ENCODE data around the gene MAPK7.

Gene MAPK7

DNA sequence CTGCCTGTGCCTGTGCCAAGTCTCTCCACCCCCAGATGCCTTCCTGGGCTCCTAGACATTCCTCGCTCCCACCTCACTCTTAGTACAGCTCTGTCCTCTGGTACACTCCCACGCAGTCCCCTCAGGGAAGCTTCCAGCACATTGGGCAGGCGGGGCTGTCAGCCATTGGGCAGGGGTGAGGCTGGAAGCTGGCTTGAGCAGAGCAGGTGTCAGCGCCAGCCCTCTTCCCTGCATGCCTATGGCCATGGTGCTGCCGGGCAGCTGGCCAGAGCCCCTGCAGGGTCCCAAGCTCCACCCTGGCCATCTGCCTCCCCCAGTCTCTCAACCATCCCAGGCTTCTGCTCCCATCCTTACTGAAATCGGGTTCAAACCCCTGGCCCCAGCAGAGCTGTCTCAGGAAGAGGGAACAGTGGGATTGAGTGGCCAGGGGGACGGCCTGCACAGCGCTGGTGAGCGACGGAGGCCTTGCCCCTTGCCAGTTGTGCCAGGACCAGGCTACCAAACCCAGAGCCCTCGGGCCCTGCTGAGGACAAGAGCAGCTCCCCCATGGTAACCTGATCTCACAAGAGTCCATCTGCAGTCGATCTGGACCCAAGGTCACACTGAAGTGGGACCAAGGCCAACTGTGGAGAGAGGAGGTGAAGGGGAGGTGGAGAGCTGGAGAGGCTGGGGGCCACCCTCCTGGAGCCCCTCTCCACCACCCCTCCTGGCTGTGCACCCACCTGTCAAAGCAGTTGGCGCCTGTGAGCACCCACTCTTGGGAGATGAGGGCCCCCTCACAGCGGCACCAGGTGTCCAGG is 13.4 kb upstream of the MAPK7 start:
- peak; percentile 75 for DNase-seq

DNA sequence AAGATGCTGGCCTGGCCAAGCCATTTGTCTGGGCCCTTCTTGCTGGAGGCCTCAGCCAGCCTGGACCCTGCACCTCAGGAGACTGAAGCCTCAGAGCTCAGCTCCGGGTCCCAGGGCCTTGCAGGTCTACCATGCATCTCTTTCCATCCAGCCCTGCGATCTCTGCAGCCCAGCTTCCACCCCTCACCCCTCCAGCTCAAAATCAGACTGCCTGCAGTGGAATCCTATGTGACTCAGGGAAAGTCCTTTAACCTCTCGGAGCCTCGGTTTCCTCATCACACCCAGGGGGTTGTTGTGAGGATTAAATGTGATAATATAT is 12.8 kb upstream of the MAPK7 start:
- DNase-seq, result no peak

DNA sequence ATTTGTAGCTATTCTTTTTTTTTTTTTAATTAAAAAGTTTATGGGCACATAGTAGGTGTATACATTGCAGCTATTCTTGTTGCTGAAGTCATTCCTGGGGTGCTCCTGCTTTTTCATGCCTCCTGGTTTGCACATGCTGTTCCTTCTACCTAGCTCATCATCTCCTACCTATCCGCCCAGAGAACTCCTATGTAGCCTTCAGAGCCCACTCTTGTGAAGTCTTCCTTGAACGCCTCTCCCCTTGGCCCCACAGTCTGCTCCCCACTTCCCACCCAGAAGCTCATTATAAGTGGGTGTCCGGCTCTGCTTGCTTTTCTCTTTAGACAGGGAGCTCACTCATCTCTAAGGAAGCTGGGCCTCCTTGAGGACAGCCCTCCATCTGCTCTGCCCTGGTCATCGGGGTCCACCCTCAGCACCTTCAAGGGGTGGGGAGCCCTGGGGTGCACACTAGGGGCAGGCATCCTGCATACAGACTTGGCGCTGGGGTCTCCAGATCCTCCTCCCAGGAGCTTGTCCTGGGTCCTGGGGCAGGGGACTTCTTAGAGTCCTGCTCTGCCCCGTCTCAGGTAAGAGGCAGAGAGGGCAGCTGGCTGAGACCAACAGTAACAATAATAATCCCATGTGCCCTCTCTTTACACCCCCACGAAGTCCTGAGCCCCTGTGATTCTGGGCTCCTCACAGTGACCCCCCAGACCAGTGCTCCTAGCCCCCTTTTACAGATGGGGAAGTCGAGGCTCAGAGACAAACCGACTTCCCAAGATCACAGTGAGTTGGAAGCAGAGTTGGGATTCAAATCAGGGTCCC is 12.3 kb upstream of the MAPK7 start:
- DNase-seq, result no peak

DNA sequence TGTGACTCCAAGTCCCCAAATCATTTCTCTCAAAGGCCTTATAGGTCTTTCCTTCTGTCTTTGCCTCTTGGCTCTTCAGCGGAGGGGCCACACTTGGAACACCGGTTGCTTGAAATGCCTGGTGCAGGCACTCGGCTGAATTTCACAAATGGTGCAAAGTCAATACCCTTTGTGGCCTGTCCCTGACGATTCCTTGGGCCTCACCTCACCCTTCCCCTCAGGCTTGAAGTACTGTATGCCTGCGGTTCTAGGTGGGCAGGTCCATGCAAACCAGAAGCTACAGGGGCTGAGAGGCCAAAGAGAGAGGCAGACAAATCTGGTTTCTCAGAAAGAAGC is 11.7 kb upstream of the MAPK7 start:
- no peak for DNase-seq

DNA sequence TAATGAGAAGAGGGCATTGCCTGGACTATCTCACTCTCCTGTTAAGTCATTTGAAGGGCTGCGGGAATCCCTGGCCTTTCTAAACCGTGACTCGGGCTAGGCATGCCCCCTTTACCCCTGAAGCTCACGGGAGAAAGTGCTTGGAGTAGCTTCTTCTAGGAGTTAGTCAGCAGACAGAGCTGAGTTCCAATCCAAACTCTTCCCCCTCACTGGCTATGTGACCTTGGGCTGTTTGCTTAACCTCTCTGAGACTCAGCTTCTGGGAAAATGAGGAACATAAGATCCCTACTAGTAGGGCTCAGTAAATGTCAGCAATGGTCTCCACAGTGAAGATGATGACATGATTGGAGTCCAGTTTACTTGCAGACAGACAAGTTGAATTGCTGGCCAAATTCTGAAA is 10.1 kb upstream of the MAPK7 start:
- no peak for DNase-seq

DNA sequence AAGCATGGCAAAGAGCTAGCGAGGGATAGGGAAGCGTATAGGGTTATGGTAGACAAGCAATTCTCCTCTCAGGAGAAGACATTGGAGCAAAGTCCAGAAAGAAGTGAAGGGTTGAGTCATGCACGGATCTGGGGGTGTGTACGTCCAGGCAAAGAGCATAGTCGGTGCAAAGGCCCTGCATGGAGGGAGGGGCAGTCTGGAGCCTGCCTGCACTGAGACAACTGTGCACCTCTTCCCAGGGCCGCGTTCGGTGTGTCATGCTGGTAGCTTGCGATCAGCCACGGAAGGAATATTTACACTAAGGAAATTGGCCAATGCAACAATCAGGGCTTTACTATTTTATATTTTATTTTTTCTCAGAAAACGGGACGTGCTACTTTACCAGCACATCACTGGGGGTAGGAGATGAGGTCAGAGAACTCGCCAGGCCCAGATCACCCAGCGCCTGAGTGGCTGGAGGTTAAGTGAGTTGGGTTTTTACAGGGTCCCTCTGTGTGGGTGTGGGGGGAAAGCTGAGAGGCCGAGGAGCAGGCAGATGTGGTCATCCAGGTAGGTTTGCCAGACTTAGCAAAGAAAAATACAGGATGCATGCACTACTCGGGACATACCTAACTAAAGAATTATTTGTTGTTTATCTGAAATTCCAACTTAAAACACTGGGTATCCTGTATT is 9.1 kb upstream of the MAPK7 start:
- no peak for DNase-seq

DNA sequence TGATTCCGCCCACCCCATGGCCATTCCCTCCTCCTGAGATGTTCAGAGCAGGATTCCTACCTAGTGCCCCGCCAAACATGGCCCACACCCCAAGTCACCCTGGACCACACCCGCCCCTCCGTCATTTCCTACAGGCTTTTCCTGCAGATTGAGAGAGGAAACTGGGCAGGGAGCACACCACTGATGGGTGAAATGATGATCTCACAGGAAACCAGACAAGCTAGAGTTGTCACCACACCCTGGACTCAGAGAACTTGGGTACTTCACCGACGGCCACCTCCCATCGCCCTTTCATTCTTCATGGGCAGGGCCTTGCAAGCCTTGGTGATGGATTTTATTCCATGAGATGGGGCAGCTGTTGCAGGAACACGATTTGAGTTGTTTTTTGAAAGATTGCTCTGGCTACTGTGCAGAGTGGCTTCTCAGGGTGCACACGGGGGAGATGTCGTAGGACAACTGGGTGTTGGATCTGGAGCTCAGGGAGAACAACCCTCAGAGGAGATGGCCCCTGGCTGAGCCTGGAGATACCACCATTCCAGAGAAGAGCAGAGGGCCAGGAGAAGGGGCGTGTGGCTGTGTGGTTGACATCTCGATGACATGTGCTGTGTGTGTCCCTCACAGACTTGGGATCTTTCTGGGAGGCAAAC is 8.3 kb upstream of the MAPK7 start:
- no peak for DNase-seq

DNA sequence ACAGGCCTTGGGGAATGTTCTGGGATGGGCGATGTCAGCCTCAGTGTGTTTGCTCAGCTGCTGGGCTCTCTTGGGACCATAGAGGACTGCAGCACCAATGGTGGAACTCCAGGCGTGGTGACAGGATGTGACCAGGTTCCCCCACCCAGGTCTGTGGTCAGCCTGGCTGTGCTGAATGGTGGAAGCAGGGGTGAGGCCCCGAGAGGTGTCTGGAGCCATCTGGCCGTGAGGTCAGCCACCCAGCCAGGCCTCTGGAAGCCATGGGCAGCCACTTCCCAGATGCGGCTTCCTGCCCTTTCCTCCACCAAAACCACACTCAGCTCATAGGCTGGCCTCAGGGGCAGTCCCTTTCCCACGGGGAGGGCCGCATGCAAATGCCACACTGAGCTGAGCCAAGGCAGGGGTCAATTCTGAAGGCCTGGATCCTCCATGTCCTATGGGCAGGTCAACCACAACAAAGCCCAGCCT is 7.8 kb upstream of the MAPK7 start:
- DNase-seq, result no peak

DNA sequence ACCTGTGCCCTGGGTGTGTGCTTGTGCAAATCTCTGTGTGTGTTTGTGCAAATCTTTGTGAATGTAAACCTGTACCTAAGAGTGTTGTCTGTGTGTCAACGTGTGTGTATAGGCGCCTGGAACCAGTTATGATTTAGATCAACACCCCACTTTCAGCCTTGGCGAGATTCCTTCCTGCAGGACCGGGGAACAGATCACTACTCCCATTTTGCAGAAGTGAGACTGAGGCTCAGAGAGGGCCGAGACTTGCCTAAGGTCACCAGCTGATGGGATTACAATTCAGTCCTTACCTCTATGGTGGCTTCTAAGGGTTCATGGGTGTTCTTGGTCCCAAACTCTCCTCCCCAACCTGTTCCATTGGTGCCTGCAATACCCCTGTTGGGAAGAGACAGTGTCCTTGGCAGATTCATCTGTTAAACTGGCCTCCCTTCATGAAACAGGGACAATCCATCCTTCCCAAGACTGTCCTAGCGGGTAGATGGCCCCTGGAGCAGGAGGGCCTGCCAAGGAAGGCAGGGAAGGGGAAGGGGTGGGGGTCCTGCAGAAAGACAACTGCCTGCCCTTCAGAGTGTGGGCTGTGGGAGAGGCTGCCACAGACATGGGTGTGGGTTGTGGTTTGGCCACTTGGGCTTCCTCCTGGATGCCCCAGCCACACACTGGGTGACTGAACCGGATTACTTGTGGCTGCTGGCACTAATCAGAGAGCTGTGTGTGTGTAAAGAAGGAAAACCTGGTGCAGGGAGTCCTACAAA is 6.9 kb upstream of the MAPK7 start:
- DNase-seq, result no peak

DNA sequence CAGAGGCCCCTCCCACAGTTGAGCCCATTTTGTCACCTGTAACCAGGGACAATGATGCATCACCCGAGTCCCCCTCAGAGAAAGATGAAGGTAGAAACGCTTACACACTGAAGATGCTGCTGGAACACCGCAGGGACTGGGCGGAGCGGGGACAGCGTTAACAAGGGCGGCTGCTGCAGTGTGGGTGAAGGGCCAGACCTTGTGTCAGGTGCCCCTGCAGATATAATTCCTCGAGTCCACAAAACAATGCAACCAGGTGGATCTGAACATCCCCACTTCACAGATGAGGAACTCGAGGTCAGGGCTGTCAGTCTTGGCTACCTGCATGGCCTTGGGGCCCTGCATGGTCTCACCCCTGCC is 6.3 kb upstream of the MAPK7 start:
- no peak for DNase-seq

DNA sequence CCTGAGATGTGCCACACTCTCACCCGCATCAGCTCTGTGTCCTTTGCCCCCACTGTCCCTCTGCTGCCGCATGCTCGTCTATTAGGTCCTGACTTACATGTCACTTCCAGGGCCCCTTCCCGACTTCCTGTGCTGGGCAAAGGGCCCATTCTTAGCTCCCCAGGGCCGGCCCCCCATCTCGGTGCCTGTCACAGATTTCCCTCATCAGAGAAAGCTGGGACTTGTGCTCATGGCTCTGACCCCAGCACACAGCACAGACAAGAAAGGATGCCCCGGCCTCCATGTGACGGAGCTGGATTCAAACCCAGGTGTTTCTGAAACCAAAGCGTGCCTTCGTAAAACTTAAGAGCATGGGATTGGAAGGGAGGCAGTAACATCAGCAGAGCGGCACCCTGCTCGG is 5.9 kb upstream of the MAPK7 start:
- no peak for DNase-seq

DNA sequence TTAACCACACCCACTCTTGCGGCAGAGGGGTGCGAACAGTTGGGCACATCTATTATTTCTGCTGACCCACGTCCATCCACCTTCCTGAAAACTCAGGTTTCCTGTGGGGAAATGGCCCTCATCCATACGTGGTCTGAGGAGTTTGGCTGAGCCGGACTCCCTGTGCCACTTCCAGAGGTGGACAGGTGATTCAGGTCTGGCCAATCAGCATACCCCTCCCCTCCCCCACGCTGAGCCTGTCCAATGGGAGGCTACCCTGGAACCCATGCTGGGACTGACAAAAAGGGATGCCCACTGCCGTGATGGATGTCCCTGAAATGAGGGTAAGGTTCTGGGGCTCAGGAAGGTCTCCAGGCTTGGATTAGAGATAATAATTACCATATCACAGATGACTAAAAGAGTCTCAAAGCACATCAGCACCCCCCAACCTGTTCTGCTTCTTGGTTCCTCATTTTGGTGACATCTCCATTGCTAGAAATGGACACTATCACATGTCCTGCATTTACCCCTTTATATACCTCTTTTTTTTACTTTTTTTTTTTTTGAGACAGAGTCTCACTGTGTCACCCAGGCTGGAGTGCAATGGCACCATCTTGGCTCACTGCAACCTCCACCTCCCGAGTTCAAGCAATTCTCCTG is 5.3 kb upstream of the MAPK7 start:
- DNase-seq, result no peak

DNA sequence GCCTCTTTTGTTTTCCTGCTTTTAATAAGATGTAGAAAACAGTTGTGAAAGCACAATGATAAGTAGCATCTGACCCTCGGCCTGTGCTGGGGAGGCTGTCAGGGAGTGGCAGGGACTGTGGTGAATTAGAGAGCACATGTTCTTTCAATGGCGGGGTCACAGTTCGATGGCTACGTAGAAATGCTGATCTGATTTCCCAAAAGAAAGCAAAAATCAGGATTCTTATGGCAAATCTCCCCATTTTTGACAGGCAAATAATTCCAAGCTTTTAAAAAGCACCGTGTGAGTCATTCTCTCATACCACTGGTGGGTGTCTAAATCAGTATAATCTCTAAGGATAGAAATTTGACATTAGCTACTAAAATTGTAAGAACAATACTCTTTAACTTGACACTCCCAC is 4.2 kb upstream of the MAPK7 start:
- DNase-seq, result no peak

DNA sequence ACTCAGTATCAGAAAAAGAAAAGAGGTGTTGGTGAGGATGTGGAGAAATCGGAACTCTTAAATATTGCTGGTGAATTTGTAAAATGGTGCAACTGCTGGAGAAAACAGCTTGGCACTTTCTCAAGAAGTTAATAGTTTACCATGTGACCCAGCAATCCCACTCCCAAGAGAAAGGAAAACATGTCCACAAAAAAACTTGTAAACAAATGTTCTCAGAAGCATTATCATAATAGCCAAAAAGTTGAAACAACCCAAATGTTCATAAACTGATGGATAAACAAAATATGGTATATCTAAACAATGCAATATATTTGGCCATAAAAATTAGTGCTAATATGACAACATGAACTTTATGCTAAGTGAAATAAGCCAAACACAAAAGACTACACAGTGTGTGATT is 2.6 kb upstream of the MAPK7 start:
- DNase-seq, result no peak

DNA sequence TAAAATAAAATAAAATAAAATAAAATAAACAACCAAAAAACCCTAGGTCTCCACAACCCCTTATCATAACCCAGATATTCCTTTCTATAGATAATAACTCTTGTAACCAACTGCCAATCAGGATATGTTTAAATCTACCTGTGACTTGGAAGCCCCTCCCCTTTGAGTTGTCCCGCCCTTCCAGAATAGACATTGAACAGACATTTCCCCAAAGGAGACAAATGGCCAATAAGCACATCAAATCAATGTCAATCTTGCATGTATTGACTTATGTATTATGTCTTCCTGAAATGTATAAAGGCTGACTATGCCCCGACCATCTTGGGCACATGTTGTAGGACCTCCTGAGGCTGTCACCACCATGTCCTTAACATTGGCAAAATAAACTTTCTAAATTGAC is 1.5 kb upstream of the MAPK7 start:
- no peak for DNase-seq

DNA sequence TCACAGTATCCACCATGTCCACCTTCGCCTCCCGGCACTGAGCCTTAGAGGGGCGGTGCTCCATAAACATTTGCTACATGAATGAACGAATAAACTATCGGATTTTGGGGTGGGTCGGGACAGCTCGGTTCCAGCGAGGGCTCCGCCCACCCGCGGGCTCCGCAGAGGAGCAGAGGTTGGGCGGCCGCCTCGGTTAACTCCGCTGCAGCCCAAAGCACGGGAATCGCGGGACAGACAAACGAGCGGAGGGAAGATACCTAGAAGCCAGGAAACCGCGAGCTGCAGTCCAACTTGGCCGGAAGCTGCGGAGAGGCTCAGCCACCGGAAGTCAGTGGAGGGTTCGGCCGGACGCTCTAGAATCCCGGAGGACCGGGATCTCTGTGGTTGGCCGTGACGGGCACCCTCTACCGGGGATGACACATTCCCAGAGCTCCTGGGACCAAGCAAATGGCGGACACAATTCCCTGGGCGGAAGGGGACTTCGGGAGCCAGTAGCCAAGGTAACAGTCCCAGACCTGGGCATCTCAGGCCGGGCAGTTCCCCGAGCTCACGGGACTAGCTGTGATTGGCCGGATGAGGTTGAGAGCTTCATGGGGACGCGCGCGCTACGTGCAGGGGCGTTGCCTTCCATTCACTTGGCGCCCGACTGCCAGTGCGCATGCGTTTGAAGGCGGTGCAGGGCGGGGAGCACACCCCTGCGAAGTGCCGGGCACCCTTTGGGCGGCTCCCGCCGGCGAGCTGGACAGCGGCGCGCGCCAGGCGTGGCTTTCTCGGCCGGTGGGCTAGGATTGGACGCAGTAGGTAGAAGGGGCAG is 489 bp upstream of the MAPK7 start:
- DNase-seq, result peak; percentile 97

DNA sequence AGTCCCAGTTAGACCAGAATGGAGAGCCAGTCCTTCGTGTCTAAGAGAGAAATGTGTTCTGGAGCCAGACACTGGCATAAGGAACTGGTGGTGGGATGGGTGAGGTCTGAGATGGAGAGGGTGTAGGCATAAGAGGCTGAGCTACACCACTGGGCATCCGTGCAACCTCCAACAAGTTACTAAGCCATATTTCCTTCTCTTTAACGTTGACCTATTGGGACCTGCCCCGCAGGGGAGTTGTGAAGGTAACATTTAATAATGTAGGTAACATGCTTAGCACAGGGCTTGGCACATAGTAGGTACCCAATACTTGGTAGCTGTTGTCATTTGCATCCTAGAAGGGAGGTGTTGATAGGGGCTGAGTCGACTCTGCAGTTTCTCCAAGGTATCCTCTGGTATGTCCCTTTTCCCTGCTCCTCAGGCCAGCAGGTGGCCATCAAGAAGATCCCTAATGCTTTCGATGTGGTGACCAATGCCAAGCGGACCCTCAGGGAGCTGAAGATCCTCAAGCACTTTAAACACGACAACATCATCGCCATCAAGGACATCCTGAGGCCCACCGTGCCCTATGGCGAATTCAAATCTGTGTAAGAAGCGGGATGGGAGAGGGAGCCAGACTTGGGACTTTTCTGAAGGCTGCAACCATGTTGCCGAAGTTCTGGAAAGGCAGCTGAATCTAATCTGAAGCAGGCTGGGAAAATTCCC is 1.2 kb downstream of the MAPK7 start:
- DNase-seq, result no peak

DNA sequence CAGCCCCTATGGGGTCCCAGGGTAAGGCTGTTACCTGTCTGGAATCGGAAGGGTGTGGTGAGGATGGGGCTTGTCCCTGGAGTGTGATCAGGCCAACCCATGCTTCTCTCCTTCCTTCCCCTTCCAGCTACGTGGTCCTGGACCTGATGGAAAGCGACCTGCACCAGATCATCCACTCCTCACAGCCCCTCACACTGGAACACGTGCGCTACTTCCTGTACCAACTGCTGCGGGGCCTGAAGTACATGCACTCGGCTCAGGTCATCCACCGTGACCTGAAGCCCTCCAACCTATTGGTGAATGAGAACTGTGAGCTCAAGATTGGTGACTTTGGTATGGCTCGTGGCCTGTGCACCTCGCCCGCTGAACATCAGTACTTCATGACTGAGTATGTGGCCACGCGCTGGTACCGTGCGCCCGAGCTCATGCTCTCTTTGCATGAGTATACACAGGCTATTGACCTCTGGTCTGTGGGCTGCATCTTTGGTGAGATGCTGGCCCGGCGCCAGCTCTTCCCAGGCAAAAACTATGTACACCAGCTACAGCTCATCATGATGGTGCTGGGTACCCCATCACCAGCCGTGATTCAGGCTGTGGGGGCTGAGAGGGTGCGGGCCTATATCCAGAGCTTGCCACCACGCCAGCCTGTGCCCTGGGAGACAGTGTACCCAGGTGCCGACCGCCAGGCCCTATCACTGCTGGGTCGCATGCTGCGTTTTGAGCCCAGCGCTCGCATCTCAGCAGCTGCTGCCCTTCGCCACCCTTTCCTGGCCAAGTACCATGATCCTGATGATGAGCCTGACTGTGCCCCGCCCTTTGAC is 2.4 kb downstream of the MAPK7 start:
- no peak for DNase-seq

DNA sequence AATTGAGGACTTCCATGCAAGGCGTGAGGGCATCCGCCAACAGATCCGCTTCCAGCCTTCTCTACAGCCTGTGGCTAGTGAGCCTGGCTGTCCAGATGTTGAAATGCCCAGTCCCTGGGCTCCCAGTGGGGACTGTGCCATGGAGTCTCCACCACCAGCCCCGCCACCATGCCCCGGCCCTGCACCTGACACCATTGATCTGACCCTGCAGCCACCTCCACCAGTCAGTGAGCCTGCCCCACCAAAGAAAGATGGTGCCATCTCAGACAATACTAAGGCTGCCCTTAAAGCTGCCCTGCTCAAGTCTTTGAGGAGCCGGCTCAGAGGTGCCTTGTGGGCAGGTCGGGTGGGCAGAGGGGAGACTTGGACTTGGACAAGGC is 3.1 kb downstream of the MAPK7 start:
- no peak for DNase-seq

Measured in DMS 273 treated with DMSO at 0.1 percent for 48 hours (cell line).